OCI-LY1 (cell line): ENCODE results near the gene MTHFD1L.
"Not testable (repeated sequence)": the region's sequence is repeated elsewhere in the genome, so short reads cannot be mapped to it uniquely, and the experiment has no call there.

Source experiments
- H2AFZ ChIP-seq: fragments of 200-600 bp; sonication (generic), shearing (Covaris generic); 2 replicates; pipeline ENCODE4 v1.6.0; 2014; ENCODE audit warnings: antibody characterized with exemption, mild to moderate bottlenecking, low read length
- H3F3A ChIP-seq: fragments of 200-600 bp; sonication (generic), shearing (Covaris generic); 2 replicates; pipeline ENCODE4 v1.6.0; 2014; ENCODE audit warnings: mild to moderate bottlenecking, antibody characterized with exemption, low read length, moderate library complexity; ENCODE audit not compliant: insufficient read depth
- H3K27ac ChIP-seq: fragments of 200-600 bp; sonication (generic); 2 replicates; pipeline ENCODE4 v1.5.1; 2014; ENCODE audit warnings: low read length, mixed run types, mild to moderate bottlenecking, low read depth; ENCODE audit not compliant: poor library complexity, severe bottlenecking
- H3K27me3 ChIP-seq: fragments of 200-600 bp; sonication (generic); 2 replicates; pipeline ENCODE4 v1.6.0; 2014; ENCODE audit warnings: antibody characterized with exemption, mild to moderate bottlenecking, low read length, moderate library complexity; ENCODE audit not compliant: insufficient read depth
- H3K36me3 ChIP-seq: fragments of 200-600 bp; sonication (generic); 2 replicates; pipeline ENCODE4 v1.6.1; 2014; ENCODE audit warnings: mild to moderate bottlenecking, antibody characterized with exemption, low read length, moderate library complexity, mixed read lengths; ENCODE audit not compliant: insufficient read depth
- H3K4me1 ChIP-seq: fragments of 200-600 bp; sonication (generic); 2 replicates; pipeline ENCODE4 v1.5.1; 2014; ENCODE audit warnings: mild to moderate bottlenecking, low read length, moderate library complexity; ENCODE audit not compliant: insufficient read depth, severe bottlenecking
- H3K4me2 ChIP-seq: fragments of 200-600 bp; sonication (generic), shearing (Covaris generic); 2 replicates; pipeline ENCODE4 v1.6.1; 2014; ENCODE audit warnings: low read length
- H3K4me3 ChIP-seq: fragments of 200-600 bp; sonication (generic); 2 replicates; pipeline ENCODE4 v1.5.1; 2014; ENCODE audit warnings: low read length, low read depth, mild to moderate bottlenecking, mixed read lengths; ENCODE audit not compliant: poor library complexity, severe bottlenecking
- H3K79me2 ChIP-seq: fragments of 200-600 bp; shearing (Covaris generic); 2 replicates; pipeline ENCODE4 v1.6.1; 2016; ENCODE audit warnings: mixed run types, low read length, mixed read lengths; ENCODE audit not compliant: insufficient read depth
- H3K9ac ChIP-seq: fragments of 200-600 bp; sonication (generic), shearing (Covaris generic); 2 replicates; pipeline ENCODE4 v1.6.1; 2014; ENCODE audit warnings: mild to moderate bottlenecking, low read length, mixed read lengths
- H3K9me2 ChIP-seq: fragments of 200-600 bp; sonication (generic), shearing (Covaris generic); 2 replicates; pipeline ENCODE4 v1.6.1; 2014; ENCODE audit warnings: low read depth, mild to moderate bottlenecking, low read length, mixed read lengths
- H3K9me3 ChIP-seq: fragments of 200-600 bp; shearing (Covaris generic); 2 replicates; pipeline ENCODE4 v1.6.1; 2014; ENCODE audit warnings: low read length, mixed read lengths
- H4K20me1 ChIP-seq: fragments of 200-600 bp; sonication (generic), shearing (Covaris generic); 2 replicates; pipeline ENCODE4 v1.6.0; 2016; ENCODE audit warnings: mild to moderate bottlenecking, low read length; ENCODE audit not compliant: insufficient read depth
- EZH2 ChIP-seq: fragments of 200-600 bp; sonication (generic), shearing (Covaris generic); IDR thresholded peaks from 2 replicates; pipeline ENCODE4 v1.8.0; 2017; ENCODE audit warnings: borderline replicate concordance, mixed run types, mild to moderate bottlenecking, antibody characterized with exemption, low read length, moderate library complexity, mixed read lengths
- TF ChIP-seq, protein P1 (sequence below): fragments of 200-600 bp; sonication (generic), shearing (Covaris generic); IDR thresholded peaks from 2 replicates; pipeline ENCODE4 v1.5.1; 2017; ENCODE audit warnings: mild to moderate bottlenecking, antibody characterized with exemption, low read length, moderate library complexity, mixed read lengths

MTHFD1L gene

DNA sequence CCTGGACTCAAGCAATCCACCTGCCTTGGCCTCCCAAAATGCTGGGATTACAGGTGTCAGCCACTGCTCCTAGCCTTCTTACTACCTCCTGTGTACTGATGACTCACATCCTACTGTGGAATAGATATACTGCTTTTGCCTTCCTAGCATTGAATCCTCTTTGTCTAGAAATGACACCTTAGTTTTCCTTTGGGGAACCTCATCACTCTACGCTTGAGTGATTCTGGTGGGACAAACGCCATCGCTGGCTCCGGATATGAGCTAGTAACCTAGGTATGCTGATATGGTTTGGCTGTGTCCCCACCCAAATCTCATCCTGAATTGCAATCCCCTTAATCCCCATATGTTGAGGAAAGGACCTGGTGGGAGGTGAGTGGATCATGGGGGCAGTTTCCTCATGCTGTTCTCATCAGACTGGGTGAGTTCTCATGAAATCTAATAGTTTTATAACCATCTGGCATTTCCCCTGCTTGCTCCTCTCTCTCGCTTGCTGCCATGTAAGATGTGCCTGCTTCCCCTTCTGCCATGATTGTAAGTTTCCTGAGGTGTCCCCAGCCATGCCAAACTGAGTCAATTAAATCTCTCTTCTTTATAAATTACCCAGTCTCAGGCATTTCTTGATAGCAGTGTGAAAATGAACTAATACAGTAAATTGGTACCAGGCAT lies 261.8 kb downstream of the MTHFD1L start:
- H3K4me3 ChIP-seq, H3K4me1 ChIP-seq, H3F3A ChIP-seq, H2AFZ ChIP-seq, H3K9ac ChIP-seq, H3K27ac ChIP-seq, H3K79me2 ChIP-seq, H3K27me3 ChIP-seq, H3K36me3 ChIP-seq, H3K4me2 ChIP-seq, H3K9me2 ChIP-seq, H3K9me3 ChIP-seq, H4K20me1 ChIP-seq: not testable (repeated sequence)

DNA sequence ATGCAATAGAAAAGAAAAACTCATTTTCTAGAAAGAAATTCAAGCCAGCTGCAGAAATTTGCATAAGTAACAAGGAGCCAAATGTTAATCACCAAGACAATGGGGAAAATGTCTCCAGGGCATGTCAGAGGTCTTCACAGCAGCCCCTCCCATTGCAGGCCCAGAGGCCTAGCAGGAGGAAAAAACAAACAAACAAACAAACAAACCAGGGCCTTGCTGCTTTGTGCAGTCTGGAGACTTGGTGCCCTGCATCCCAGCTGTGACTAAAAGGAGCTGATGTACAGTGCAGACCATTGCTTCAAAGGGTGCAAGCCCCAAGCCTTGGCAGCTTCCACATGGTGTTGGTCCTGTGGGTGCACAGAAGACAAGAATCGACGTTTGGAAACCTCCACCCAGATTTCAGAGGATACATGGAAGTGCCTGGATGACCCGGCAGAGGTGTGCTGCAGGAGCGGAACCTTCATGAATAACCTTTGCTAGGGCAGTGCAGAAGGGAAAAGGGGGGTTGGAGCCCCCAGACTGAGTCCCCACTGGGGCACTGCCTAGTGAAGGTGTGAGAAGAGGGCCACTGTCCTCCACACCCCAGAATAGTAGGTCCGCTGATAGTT lies 263.4 kb downstream of the MTHFD1L start:
- H3K9me2 ChIP-seq, result no peaks in the 10 kb centered on the region
- no peaks in the 10 kb centered on the region for H4K20me1 ChIP-seq
- no peak overlapping the region for H2AFZ ChIP-seq
- H3K4me3 ChIP-seq, result no peak overlapping the region
- H3F3A ChIP-seq, result no peaks in the 10 kb centered on the region
- no peak overlapping the region for H3K9ac ChIP-seq
- no peak overlapping the region for H3K4me2 ChIP-seq
- no peak for TF ChIP-seq EZH2
- TF ChIP-seq, protein P1, sequence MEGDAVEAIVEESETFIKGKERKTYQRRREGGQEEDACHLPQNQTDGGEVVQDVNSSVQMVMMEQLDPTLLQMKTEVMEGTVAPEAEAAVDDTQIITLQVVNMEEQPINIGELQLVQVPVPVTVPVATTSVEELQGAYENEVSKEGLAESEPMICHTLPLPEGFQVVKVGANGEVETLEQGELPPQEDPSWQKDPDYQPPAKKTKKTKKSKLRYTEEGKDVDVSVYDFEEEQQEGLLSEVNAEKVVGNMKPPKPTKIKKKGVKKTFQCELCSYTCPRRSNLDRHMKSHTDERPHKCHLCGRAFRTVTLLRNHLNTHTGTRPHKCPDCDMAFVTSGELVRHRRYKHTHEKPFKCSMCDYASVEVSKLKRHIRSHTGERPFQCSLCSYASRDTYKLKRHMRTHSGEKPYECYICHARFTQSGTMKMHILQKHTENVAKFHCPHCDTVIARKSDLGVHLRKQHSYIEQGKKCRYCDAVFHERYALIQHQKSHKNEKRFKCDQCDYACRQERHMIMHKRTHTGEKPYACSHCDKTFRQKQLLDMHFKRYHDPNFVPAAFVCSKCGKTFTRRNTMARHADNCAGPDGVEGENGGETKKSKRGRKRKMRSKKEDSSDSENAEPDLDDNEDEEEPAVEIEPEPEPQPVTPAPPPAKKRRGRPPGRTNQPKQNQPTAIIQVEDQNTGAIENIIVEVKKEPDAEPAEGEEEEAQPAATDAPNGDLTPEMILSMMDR, result no peak
- no peaks in the 10 kb centered on the region for H3K27me3 ChIP-seq
- H3K4me1 ChIP-seq, result no peaks in the 10 kb centered on the region
- no peak overlapping the region for H3K27ac ChIP-seq
- H3K9me3 ChIP-seq, result no peaks in the 10 kb centered on the region
- no peaks in the 10 kb centered on the region for H3K79me2 ChIP-seq
- H3K36me3 ChIP-seq, result no peaks in the 10 kb centered on the region

DNA sequence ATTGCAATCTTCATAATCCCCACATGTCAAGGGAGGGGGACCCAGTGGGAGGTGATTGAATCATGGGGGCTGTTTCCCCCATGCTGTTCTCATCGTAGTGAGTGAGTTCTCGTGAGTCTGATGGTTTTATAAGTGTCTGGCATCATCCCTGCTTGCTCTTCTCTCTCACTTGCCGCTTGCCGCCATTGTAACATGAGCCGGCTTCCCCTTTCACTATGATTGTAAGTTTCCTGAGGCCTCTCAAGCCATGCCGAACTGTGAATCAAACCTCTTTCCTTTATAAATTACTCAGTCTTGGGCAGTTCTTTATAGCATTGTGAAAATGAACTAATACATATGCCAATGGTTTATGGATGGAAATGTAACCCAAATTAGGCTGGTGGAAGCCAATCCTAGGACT lies 264.8 kb downstream of the MTHFD1L start:
- Histone ChIP-seq H3K27me3 (no peaks in the 10 kb centered on the region; the same call in 1 of the 2 replicates), H3K9me3 (no peaks in the 10 kb centered on the region), H3K27ac (no peak overlapping the region), H3K9me2 (no peaks in the 10 kb centered on the region), H3K4me2 (no peak overlapping the region), H3K4me3 (no peak overlapping the region), H3K36me3 (no peaks in the 10 kb centered on the region), H3K4me1 (no peaks in the 10 kb centered on the region), H3F3A (no peaks in the 10 kb centered on the region), H2AFZ (no peak overlapping the region), H3K9ac (no peak overlapping the region), H3K79me2 (no peaks in the 10 kb centered on the region), H4K20me1 (no peaks in the 10 kb centered on the region)
- TF ChIP-seq EZH2, result no peak
- TF ChIP-seq, protein P1, result no peak
